Esophagus muscularis mucosa (tissue), 4 donors: ENCODE measurements around the gene ELK4. TPM values are rescaled to one million over a fixed set of nuclear protein-coding genes. Genes with fewer than 3 reads are reported as not detected.
A peak's percentile ranks its signal among the peaks of the same experiment; 100 is the strongest.

Source experiments
- DNase-seq: peaks from one replicate; pipeline ENCODE4 v3.0.0-alpha.2; 2017; ENCODE audit errors: extremely low spot score
- H3K27ac ChIP-seq, 4 donors: fragments of 200-600 bp; sonication (generic); replicated peaks in 1 of 4; 1 replicate in 3 of 4; 2 replicates in 1 of 4; pipeline ENCODE4 v1.5.1; 2016 to 2019; ENCODE audit warnings: mild to moderate bottlenecking in 1 of 4
- H3K27me3 ChIP-seq, 4 donors: fragments of 200-600 bp; sonication (generic); one replicate each; pipeline versions ENCODE4 v1.5.1 to v1.6.0; 2016 to 2019
- H3K36me3 ChIP-seq, 4 donors: fragments of 200-600 bp; sonication (generic); one replicate each; pipeline ENCODE4 v1.5.1; 2016 to 2019
- H3K4me1 ChIP-seq, 4 donors: fragments of 200-600 bp; sonication (generic); one replicate each; pipeline ENCODE4 v1.5.1; 2016 to 2019
- H3K4me3 ChIP-seq, 4 donors: fragments of 200-600 bp; sonication (generic); 1 replicate in 2 of 4; 2 replicates in 2 of 4; pipeline ENCODE4 v1.5.1; 2016 to 2019; ENCODE audit warnings: mild to moderate bottlenecking in 4 of 4, moderate library complexity in 1 of 4
- H3K9me3 ChIP-seq, 4 donors: fragments of 200-600 bp; sonication (generic); 1 replicate in 3 of 4; 2 replicates in 1 of 4; pipeline ENCODE4 v1.5.1; 2016 to 2019
- CTCF ChIP-seq, 3 experiments: fragments of 200-600 bp in 2 of 3; fragments of 450-650 bp in 1 of 3; sonication (generic) in 2 of 3; IDR thresholded peaks; one replicate each; pipeline ENCODE4 v1.5.1; 2017 to 2019; ENCODE audit warnings: antibody characterized with exemption in 3 of 3, mild to moderate bottlenecking in 2 of 3, moderate library complexity in 1 of 3
- EP300 ChIP-seq: sonication (generic); formaldehyde crosslinking; IDR thresholded peaks from one replicate; pipeline ENCODE4 v1.6.1; 2017; ENCODE audit warnings: antibody characterized with exemption
- POLR2A ChIP-seq: fragments of 450-650 bp; IDR thresholded peaks from one replicate; pipeline ENCODE4 v1.6.1; 2017; ENCODE audit warnings: antibody characterized with exemption, moderate library complexity, mild to moderate bottlenecking, low read depth
- POLR2AphosphoS5 ChIP-seq, 2 donors: sonication (generic); formaldehyde crosslinking; IDR thresholded peaks; one replicate each; pipeline ENCODE4 v1.6.1; 2017; ENCODE audit warnings: antibody characterized with exemption in 2 of 2
- WGBS: methylation state at CpG from one replicate; pipeline ENCODE4 v1.1.5; 2018; 5-methylcytosine and 5-hydroxymethylcytosine counted together
- intact Hi-C: fragments of 100-400 bp; cut with DNase I; formaldehyde crosslinking; loops from one replicate; pipeline ENCODE4 v1.15.1; 2023
- total RNA-seq, 4 donors: library from RNA; depleted of rRNA; stranded (reverse); fragments of >200 nt; gene quantifications; one replicate each; pipeline versions ENCODE4 v1.1.0 to v1.2.1, GENCODE V29; 2016

The ELK4 gene
- total RNA-seq, 4 donors from 2014 or later, result 18.7 to 23.2 (median 20.5) TPM

DNA sequence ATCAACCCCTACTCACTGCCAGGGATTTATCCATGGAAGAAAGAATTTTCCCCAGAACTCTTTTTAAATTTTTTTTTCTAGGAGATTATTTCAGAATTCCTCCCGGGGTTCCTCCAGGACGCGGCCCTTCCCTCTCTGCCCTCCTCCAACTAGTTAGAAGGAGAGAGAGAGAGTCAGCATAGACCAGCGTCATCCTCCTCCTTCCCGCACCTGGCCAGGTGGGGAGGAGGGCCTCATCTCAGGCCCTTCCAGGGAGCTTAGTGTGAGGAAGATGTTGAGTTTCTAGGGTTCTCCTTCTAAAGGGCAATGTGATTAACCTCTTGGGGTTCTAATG, 63.7 kb downstream of the ELK4 start:
- intact Hi-C loops, result no loop called here

DNA sequence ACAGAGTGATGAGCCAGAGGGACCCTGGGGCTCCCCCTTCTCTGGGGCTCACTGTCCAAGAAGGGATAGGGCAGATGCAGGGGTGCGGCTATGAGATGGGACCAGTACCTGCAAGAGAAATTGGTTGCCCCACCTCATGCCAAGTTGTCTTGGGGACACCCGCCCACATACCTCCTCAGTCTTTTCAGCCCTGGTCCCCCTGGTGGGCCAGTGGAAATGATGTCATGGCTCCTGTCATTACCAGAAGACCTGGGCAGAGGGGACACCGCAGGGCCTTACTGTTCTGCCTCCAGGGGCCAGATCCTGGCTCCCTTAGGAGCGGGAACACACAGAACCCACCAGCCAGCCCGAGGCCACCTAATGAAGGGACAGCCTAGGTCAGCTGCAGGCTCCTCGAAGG, 64.1 kb downstream of the ELK4 start:
- 84% methylated on average over 6 of the region's 6 CpGs for WGBS
- intact Hi-C loops, result no loop called here
- no peak for DNase-seq
- H3K4me1 ChIP-seq, result peaks cover 5 to 14% (median 13%) of the 10 kb centered on the region in 4 donors
- no peak overlapping the region for H3K27ac ChIP-seq
- H3K4me3 ChIP-seq, result no peak overlapping the region
- no peaks in the 10 kb centered on the region for H3K36me3 ChIP-seq
- H3K27me3 ChIP-seq, result peaks cover 0 to 82% (median 19%) of the 10 kb centered on the region in 4 donors
- TF ChIP-seq POLR2A (no peak), EP300 (no peak), CTCF (IDR thresholded peaks at IDR 0.05) (no peak), POLR2AphosphoS5 (IDR thresholded peaks at IDR 0.05) (no peak)
- H3K9me3 ChIP-seq, result no peaks in the 10 kb centered on the region

More for the DNA sequence above, 63.7 kb downstream of the ELK4 start:
- Histone ChIP-seq H3K4me1 (peaks cover 5 to 14% (median 13%) of the 10 kb centered on the region in 4 donors), H3K27ac (no peak overlapping the region), H3K4me3 (peak overlapping the region in 2 of 4 donors; percentile 48 to 59), H3K9me3 (no peaks in the 10 kb centered on the region), H3K36me3 (no peaks in the 10 kb centered on the region), H3K27me3 (peaks cover 0 to 83% (median 19%) of the 10 kb centered on the region in 4 donors)
- TF ChIP-seq CTCF (IDR thresholded peaks at IDR 0.05) (no peak), POLR2A (no peak), EP300 (no peak), POLR2AphosphoS5 (IDR thresholded peaks at IDR 0.05) (no peak)
- WGBS, result 58% methylated on average over 5 of the region's 5 CpGs
- no peak for DNase-seq

- no peak for TF ChIP-seq POLR2AphosphoS5 (IDR thresholded peaks at IDR 0.05)
- TF ChIP-seq EP300, result no peak
- TF ChIP-seq POLR2A, result no peak
- no peak for TF ChIP-seq CTCF (IDR thresholded peaks at IDR 0.05)
- peaks cover 5 to 14% (median 13%) of the 10 kb centered on the region in 4 donors for H3K4me1 ChIP-seq
- intact Hi-C loops, result no loop called here
- H3K36me3 ChIP-seq, result no peaks in the 10 kb centered on the region
- H3K27me3 ChIP-seq, result peaks cover 0 to 81% (median 19%) of the 10 kb centered on the region in 4 donors
- DNase-seq, result no peak
- peaks cover 0 to 14% (median 8%) of the 10 kb centered on the region in 4 donors for H3K9me3 ChIP-seq
- no peak overlapping the region for H3K27ac ChIP-seq
- H3K4me3 ChIP-seq, result no peak overlapping the region
- WGBS, result 79% methylated on average over 3 of the region's 3 CpGs
Measured at GRCh38 chr1:205565799-205566198, 66.0 kb downstream of the ELK4 start.

- H3K4me1 ChIP-seq, result peaks cover 5 to 9% (median 7%) of the 10 kb centered on the region in 4 donors
- peaks cover 0 to 16% (median 9%) of the 10 kb centered on the region in 4 donors for H3K9me3 ChIP-seq
- no peak overlapping the region for H3K27ac ChIP-seq
- TF ChIP-seq POLR2A, result no peak
- no peak for TF ChIP-seq POLR2AphosphoS5 (IDR thresholded peaks at IDR 0.05)
- no peak for TF ChIP-seq CTCF (IDR thresholded peaks at IDR 0.05)
- no peak for TF ChIP-seq EP300
- no peak for DNase-seq
- 51% methylated on average over 4 of the region's 5 CpGs for WGBS
- H3K36me3 ChIP-seq, result no peaks in the 10 kb centered on the region
- H3K4me3 ChIP-seq, result no peak overlapping the region
- intact Hi-C loops, result no loop called here
- H3K27me3 ChIP-seq, result peaks cover 0 to 66% (median 15%) of the 10 kb centered on the region in 4 donors
Measured at GRCh38 chr1:205563927-205564441, 67.8 kb downstream of the ELK4 start.
